BLaER1 treated with 17β-estradiol and CSF1 and Interleukin-3, amounts not matched to agents 10 nM and 100 nM (cell line): ENCODE data around the gene CTRB1.

Source experiments
- H3K27ac ChIP-seq, 11 experiments: shearing (Covaris generic); formaldehyde crosslinking; 2 replicates each; pipeline ENCODE4 v1.8.1; 2022
- H3K27me3 ChIP-seq, 11 experiments: shearing (Covaris generic); formaldehyde crosslinking; 2 replicates each; pipeline ENCODE4 v1.8.1; 2022
- H3K36me3 ChIP-seq, 11 experiments: shearing (Covaris generic); formaldehyde crosslinking; 2 replicates each; pipeline ENCODE4 v1.8.1; 2022
- H3K4me1 ChIP-seq, 10 experiments: shearing (Covaris generic); formaldehyde crosslinking; 2 replicates each; pipeline ENCODE4 v1.8.1; 2022
- H3K4me2 ChIP-seq, 11 experiments: shearing (Covaris generic); formaldehyde crosslinking; 2 replicates each; pipeline ENCODE4 v1.8.1; 2022
- H3K4me3 ChIP-seq, 10 experiments: shearing (Covaris generic); formaldehyde crosslinking; 2 replicates each; pipeline ENCODE4 v1.8.1; 2022
- H3K9ac ChIP-seq, 11 experiments: shearing (Covaris generic); formaldehyde crosslinking; 2 replicates each; pipeline ENCODE4 v1.8.1; 2022
- H3K9me3 ChIP-seq, 11 experiments: shearing (Covaris generic); formaldehyde crosslinking; replicated peaks in 1 of 11; 2 replicates each; pipeline ENCODE4 v1.8.1; 2022
- H4K20me1 ChIP-seq, 11 experiments: shearing (Covaris generic); formaldehyde crosslinking; 2 replicates each; pipeline ENCODE4 v1.8.1; 2022
- Cebpa-rat ChIP-seq, 11 experiments: shearing (Covaris generic); IDR thresholded peaks; 2 replicates each; pipeline ENCODE4 v1.8.1; 2022

The CTRB1 gene

DNA sequence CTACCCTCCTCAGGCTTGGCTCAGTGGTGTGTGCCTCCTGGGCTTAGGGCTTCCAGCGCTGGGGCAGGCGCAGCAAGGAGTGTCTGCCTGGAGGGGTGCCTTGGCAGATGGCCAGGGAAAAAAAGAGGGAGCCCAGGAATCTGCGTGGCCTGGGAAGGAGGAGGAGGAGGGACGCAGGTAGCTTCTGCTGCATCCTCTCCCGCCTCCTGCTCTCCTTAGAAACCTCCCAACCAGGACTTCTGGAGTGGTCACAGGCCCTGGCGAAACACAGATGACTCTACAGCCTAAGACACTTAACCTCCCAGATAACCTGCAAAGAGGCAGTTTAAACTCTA is 40.0 kb downstream of the CTRB1 start:
- Histone ChIP-seq H3K27ac (no peak overlapping the region), H3K9me3 (no peaks in the 10 kb centered on the region), H3K4me2 (no peak overlapping the region), H3K4me3 (no peak overlapping the region), H3K36me3 (no peaks in the 10 kb centered on the region), H3K4me1 (peaks cover 0 to 5% (median 0%) of the 10 kb centered on the region in 10 experiments; a peak in 5 of 20 replicates), H3K27me3 (peaks cover 21 to 100% (median 30%) of the 10 kb centered on the region in 11 experiments), H4K20me1 (peaks cover 0 to 95% (median 29%) of the 10 kb centered on the region in 11 experiments; a peak in 17 of 22 replicates), H3K9ac (no peak overlapping the region)
- no peak for TF ChIP-seq Cebpa-rat (IDR thresholded peaks at IDR 0.05)

GRCh38 chr16:75260851-75261589 is 42.2 kb downstream of the CTRB1 start:
- Histone ChIP-seq H3K9ac (no peak overlapping the region), H3K36me3 (no peaks in the 10 kb centered on the region), H4K20me1 (peaks cover 5 to 95% (median 40%) of the 10 kb centered on the region in 11 experiments; a peak in 19 of 22 replicates), H3K4me3 (no peak overlapping the region), H3K27me3 (peaks cover 31 to 100% (median 46%) of the 10 kb centered on the region in 11 experiments), H3K9me3 (no peaks in the 10 kb centered on the region), H3K27ac (no peak overlapping the region), H3K4me2 (no peak overlapping the region), H3K4me1 (peaks cover 10 to 25% (median 17%) of the 10 kb centered on the region in 10 experiments; a peak in 19 of 20 replicates)
- no peak for TF ChIP-seq Cebpa-rat (IDR thresholded peaks at IDR 0.05)

GRCh38 chr16:75261590-75262078 is 42.8 kb downstream of the CTRB1 start:
- Histone ChIP-seq H3K27me3 (peaks cover 37 to 100% (median 53%) of the 10 kb centered on the region in 11 experiments), H3K27ac (no peak overlapping the region), H4K20me1 (peaks cover 5 to 95% (median 37%) of the 10 kb centered on the region in 11 experiments; a peak in 19 of 22 replicates), H3K4me1 (peaks cover 10 to 29% (median 18%) of the 10 kb centered on the region in 10 experiments; a peak in 19 of 20 replicates), H3K36me3 (no peaks in the 10 kb centered on the region), H3K9me3 (no peaks in the 10 kb centered on the region), H3K4me3 (no peak overlapping the region), H3K9ac (no peak overlapping the region), H3K4me2 (no peak overlapping the region)
- no peak for TF ChIP-seq Cebpa-rat (IDR thresholded peaks at IDR 0.05)

DNA sequence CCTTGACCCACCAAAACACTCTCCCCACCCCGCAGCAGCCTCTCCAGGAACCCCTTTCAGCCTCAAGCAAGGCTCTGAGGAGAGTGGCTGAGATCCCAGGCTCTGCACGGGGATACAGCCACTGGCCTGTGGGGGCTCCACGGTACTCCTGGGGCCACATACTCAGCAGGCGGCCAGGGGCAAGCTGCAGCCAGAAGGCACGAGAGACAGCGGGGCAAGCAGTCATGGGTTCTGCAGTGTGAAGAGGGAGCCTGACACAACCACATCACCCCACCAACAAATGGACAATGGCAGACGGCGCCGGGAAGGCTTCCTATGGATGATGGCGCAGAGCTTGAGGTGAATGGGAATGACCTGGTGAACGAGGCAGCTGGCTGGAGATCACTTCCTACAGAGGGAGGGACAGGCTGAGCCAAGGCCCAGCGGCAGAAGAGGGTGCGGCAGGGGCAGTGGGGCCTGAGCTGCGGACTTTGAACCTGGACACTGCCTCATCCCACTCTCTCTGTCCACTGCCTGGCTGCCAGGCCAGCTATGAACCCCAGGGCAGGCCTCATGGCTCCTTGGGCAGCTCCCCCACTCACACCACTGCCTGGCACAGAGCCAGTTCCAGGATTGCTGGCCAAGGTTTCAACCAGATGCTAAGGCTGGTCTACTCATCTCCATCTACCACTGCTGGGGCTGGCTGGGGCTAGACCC is 43.5 kb downstream of the CTRB1 start:
- Histone ChIP-seq H3K4me3 (no peak overlapping the region), H3K9me3 (no peaks in the 10 kb centered on the region), H3K36me3 (no peaks in the 10 kb centered on the region), H3K9ac (no peak overlapping the region), H3K4me2 (no peak overlapping the region), H3K27ac (no peak overlapping the region), H3K4me1 (peaks cover 10 to 32% (median 18%) of the 10 kb centered on the region in 10 experiments; a peak in 19 of 20 replicates), H4K20me1 (peaks cover 5 to 95% (median 41%) of the 10 kb centered on the region in 11 experiments; a peak in 19 of 22 replicates), H3K27me3 (peaks cover 44 to 100% (median 58%) of the 10 kb centered on the region in 11 experiments)
- no peak for TF ChIP-seq Cebpa-rat (IDR thresholded peaks at IDR 0.05)

DNA sequence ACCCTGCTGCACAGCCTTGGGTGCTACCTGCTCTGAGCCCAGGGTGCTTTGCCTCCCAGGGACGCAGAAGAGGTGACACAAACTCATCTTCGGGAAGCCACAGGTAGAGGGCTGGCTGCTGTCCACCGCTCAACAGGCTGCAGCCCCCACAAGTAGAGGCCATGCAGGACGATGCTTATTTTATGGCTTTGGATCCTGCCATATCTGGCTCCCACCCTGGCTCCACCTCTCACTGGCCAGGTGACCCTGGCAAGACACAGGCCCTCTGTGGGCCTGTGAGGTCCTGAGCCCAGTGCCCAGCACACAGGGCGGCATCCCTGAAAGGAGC is 44.0 kb downstream of the CTRB1 start:
- H3K27me3 ChIP-seq = peaks cover 49 to 100% (median 63%) of the 10 kb centered on the region in 11 experiments
- peaks cover 10 to 32% (median 18%) of the 10 kb centered on the region in 10 experiments; a peak in 19 of 20 replicates for H3K4me1 ChIP-seq
- no peak overlapping the region for H3K4me2 ChIP-seq
- no peak overlapping the region for H3K27ac ChIP-seq
- no peaks in the 10 kb centered on the region for H3K9me3 ChIP-seq
- H3K36me3 ChIP-seq = no peaks in the 10 kb centered on the region
- TF ChIP-seq Cebpa-rat (IDR thresholded peaks at IDR 0.05) = no peak
- H4K20me1 ChIP-seq = peaks cover 5 to 95% (median 43%) of the 10 kb centered on the region in 11 experiments; a peak in 19 of 22 replicates
- H3K9ac ChIP-seq = no peak overlapping the region
- H3K4me3 ChIP-seq = no peak overlapping the region

GRCh38 chr16:75263291-75263962 is 44.6 kb downstream of the CTRB1 start:
- Histone ChIP-seq H3K4me3 (no peak overlapping the region), H4K20me1 (peaks cover 5 to 94% (median 43%) of the 10 kb centered on the region in 11 experiments; a peak in 19 of 22 replicates), H3K27me3 (peaks cover 54 to 100% (median 70%) of the 10 kb centered on the region in 11 experiments), H3K9me3 (no peaks in the 10 kb centered on the region), H3K4me1 (peaks cover 10 to 32% (median 18%) of the 10 kb centered on the region in 10 experiments; a peak in 19 of 20 replicates), H3K4me2 (peak overlapping the region in 5 of 11 experiments; percentile 94 to 99 (median 98); a peak in 1 of 22 replicates), H3K36me3 (no peaks in the 10 kb centered on the region), H3K27ac (no peak overlapping the region), H3K9ac (no peak overlapping the region)
- TF ChIP-seq Cebpa-rat (IDR thresholded peaks at IDR 0.05) = no peak

- Histone ChIP-seq H3K4me2 (peak overlapping the region in 6 of 11 experiments; percentile 94 to 99 (median 98); a peak in 7 of 22 replicates), H4K20me1 (peaks cover 5 to 88% (median 43%) of the 10 kb centered on the region in 11 experiments; a peak in 19 of 22 replicates), H3K36me3 (no peaks in the 10 kb centered on the region), H3K9ac (no peak overlapping the region), H3K4me1 (peaks cover 10 to 32% (median 18%) of the 10 kb centered on the region in 10 experiments; a peak in 19 of 20 replicates), H3K9me3 (no peaks in the 10 kb centered on the region), H3K27me3 (peaks cover 54 to 99% (median 70%) of the 10 kb centered on the region in 11 experiments), H3K27ac (no peak overlapping the region), H3K4me3 (no peak overlapping the region)
- TF ChIP-seq Cebpa-rat (IDR thresholded peaks at IDR 0.05) = no peak
Observed at GRCh38 chr16:75263963-75264445, 45.2 kb downstream of the CTRB1 start.

- Histone ChIP-seq H3K36me3 (no peaks in the 10 kb centered on the region), H3K27me3 (peaks cover 54 to 99% (median 70%) of the 10 kb centered on the region in 11 experiments), H3K9ac (peak overlapping the region in 1 of 11 experiments; percentile 76; a peak in 1 of 22 replicates), H4K20me1 (peaks cover 5 to 88% (median 42%) of the 10 kb centered on the region in 11 experiments; a peak in 19 of 22 replicates), H3K4me2 (peak overlapping the region in 7 of 11 experiments; percentile 94 to 99 (median 98); a peak in 15 of 22 replicates), H3K9me3 (no peaks in the 10 kb centered on the region), H3K27ac (no peak overlapping the region), H3K4me1 (peaks cover 10 to 32% (median 18%) of the 10 kb centered on the region in 10 experiments; a peak in 19 of 20 replicates), H3K4me3 (peak overlapping the region in 4 of 10 experiments; percentile 65 to 72 (median 68); a peak in 4 of 20 replicates)
- no peak for TF ChIP-seq Cebpa-rat (IDR thresholded peaks at IDR 0.05)
Observed at GRCh38 chr16:75264457-75264998, 45.7 kb downstream of the CTRB1 start.
